Keratinocyte (primary cell): ENCODE measurements around the gene NMS. TPM values are rescaled to one million over a fixed set of nuclear protein-coding genes. Genes with fewer than 3 reads are reported as not detected.
"Not testable (repeated sequence)": the region's sequence is repeated elsewhere in the genome, so short reads cannot be mapped to it uniquely, and the experiment has no call there.

Source experiments
- DNase-seq: peaks from one replicate; pipeline ENCODE4 v3.0.0-alpha.2; 2011; ENCODE audit warnings: low read depth, missing footprints, low spot score
- FAIRE-seq: peaks from 2 replicates; lab custom pipeline; 2011; peaks lifted over from hg19 to GRCh38; lab: Jason Lieb, UNC
- H2AFZ ChIP-seq: 2 replicates; pipeline ENCODE4 v1.6.0; 2012; ENCODE audit warnings: low read length, control low read depth, inconsistent platforms; ENCODE audit not compliant: control insufficient read depth
- H3K27ac ChIP-seq: 2 replicates; pipeline ENCODE4 v1.5.1; 2011; ENCODE audit warnings: low read length; ENCODE audit not compliant: control insufficient read depth, insufficient read depth
- H3K27me3 ChIP-seq: 3 replicates; pipeline ENCODE4 v1.6.0; 2011; ENCODE audit warnings: low read length; ENCODE audit not compliant: control insufficient read depth, insufficient read depth; ENCODE audit errors: extremely low read depth
- H3K36me3 ChIP-seq, 2 experiments: 2 replicates in 1 of 2; 3 replicates in 1 of 2; pipeline ENCODE4 v1.5.1; 2011; ENCODE audit warnings: low read length in 2 of 2, mild to moderate bottlenecking in 1 of 2; ENCODE audit not compliant: control insufficient read depth in 2 of 2, insufficient read depth in 2 of 2; ENCODE audit errors: extremely low read depth in 1 of 2
- H3K4me1 ChIP-seq: 3 replicates; pipeline ENCODE4 v1.5.1; 2011; ENCODE audit warnings: low read length; ENCODE audit not compliant: control insufficient read depth, insufficient read depth; ENCODE audit errors: extremely low read depth
- H3K4me2 ChIP-seq: 3 replicates; pipeline ENCODE4 v1.6.0; 2011; ENCODE audit warnings: low read depth, low read length; ENCODE audit not compliant: control insufficient read depth, insufficient read depth; ENCODE audit errors: extremely low read depth
- H3K4me3 ChIP-seq, 3 experiments: fragments of 200-600 bp in 1 of 3; sonication (generic) in 1 of 3; 2 replicates in 2 of 3; 3 replicates in 1 of 3; pipeline ENCODE4 v1.5.1; 2011 to 2016; ENCODE audit warnings: low read length in 3 of 3, mild to moderate bottlenecking in 3 of 3, control low read depth in 2 of 3, inconsistent platforms in 1 of 3, low read depth in 1 of 3, mixed read lengths in 1 of 3, mixed run types in 1 of 3, moderate library complexity in 1 of 3; ENCODE audit not compliant: control insufficient read depth in 2 of 3, insufficient read depth in 2 of 3; ENCODE audit errors: extremely low read depth in 1 of 3
- H3K79me2 ChIP-seq: 2 replicates; pipeline ENCODE4 v1.6.0; 2012; ENCODE audit warnings: low read length; ENCODE audit not compliant: control insufficient read depth, insufficient read depth
- H3K9ac ChIP-seq: 3 replicates; pipeline ENCODE4 v1.6.0; 2011; ENCODE audit warnings: low read length; ENCODE audit not compliant: control insufficient read depth, insufficient read depth; ENCODE audit errors: extremely low read depth
- H3K9me1 ChIP-seq: 3 replicates; pipeline ENCODE4 v1.6.0; 2011; ENCODE audit warnings: low read length; ENCODE audit not compliant: control insufficient read depth, insufficient read depth; ENCODE audit errors: extremely low read depth
- H3K9me3 ChIP-seq: 2 replicates; pipeline ENCODE4 v1.5.1; 2012; ENCODE audit warnings: low read depth, low read length; ENCODE audit not compliant: control insufficient read depth
- H4K20me1 ChIP-seq: 3 replicates; pipeline ENCODE4 v1.6.0; 2011; ENCODE audit warnings: low read length; ENCODE audit not compliant: control insufficient read depth, insufficient read depth; ENCODE audit errors: extremely low read depth
- EZH2 ChIP-seq: IDR thresholded peaks from one replicate; pipeline ENCODE4 v1.6.1; 2012; ENCODE audit warnings: inconsistent platforms, mild to moderate bottlenecking, low read length, moderate library complexity
- dilution Hi-C: fragments of 300-500 bp; cut with MboI; formaldehyde crosslinking; loops from one replicate; pipeline ENCODE4 v1.7.0; 2020; ENCODE audit warnings: low sequenced_read_pairs; ENCODE audit not compliant: extremely low pct_ligation_motif_present
- polyA plus RNA-seq, 5 experiments: library from polyadenylated mRNA; depleted of rRNA in 3 of 5; stranded (reverse) in 3 of 5; stranded (forward) in 1 of 5; unstranded in 1 of 5; fragments of >200 nt; gene quantifications; 1 replicate in 1 of 5; 2 replicates in 3 of 5; 3 replicates in 1 of 5; pipeline versions ENCODE4 v1.2.1 to v1.2.3, GENCODE V29; 2011 to 2012; ENCODE audit warnings: missing spikeins in 2 of 5, low read depth in 1 of 5, low replicate concordance in 1 of 5
- TF ChIP-seq, protein P1 (sequence below), 3 experiments: IDR thresholded peaks in 1 of 3; conservative IDR thresholded peaks in 1 of 3; optimal IDR thresholded peaks in 1 of 3; 2 replicates in 2 of 3; 3 replicates in 1 of 3; pipeline versions ENCODE3 to v1.5.1; 2011; ENCODE audit warnings: low read length in 3 of 3, mild to moderate bottlenecking in 3 of 3, moderate library complexity in 2 of 3, control low read depth in 1 of 3, inconsistent platforms in 1 of 3; ENCODE audit not compliant: insufficient read depth in 2 of 3; ENCODE audit errors: extremely low read depth in 1 of 3

The NMS gene
- polyA plus RNA-seq, 1 donor (not counting 4 experiments of a cell fraction or from before 2014, with no cell fraction given): not detected

DNA sequence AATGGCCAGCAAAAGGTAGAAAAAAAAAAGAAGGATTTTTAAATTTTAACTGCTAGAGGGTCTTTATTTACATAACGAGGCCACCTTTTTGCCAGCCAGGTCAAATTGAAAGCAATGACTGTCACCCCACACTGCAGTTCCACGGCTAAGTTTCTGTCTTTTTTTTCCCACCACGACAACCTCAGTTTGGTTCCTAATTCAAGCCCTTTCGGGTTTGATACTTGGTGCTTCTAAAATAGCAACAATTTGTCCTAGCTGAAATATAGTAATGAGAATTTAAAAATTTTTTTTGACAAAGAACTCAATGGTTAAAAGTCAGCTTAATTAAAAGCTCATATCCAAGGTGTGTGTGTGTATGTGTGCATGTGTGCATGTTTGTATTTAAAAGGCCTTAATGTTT lies 16.4 kb upstream of the NMS start:
- Histone ChIP-seq H3K27me3 (no peaks in the 10 kb centered on the region), H3K79me2 (no peaks in the 10 kb centered on the region), H3K4me3 (no peak overlapping the region), H3K36me3 (no peaks in the 10 kb centered on the region), H3K4me2 (no peak overlapping the region), H2AFZ (no peak overlapping the region), H3K27ac (no peak overlapping the region), H3K9ac (no peak overlapping the region), H3K4me1 (no peaks in the 10 kb centered on the region), H4K20me1 (no peaks in the 10 kb centered on the region), H3K9me1 (no peaks in the 10 kb centered on the region), H3K9me3 (no peaks in the 10 kb centered on the region)
- FAIRE-seq (no peak), DNase-seq (no peak)
- TF ChIP-seq, protein P1, sequence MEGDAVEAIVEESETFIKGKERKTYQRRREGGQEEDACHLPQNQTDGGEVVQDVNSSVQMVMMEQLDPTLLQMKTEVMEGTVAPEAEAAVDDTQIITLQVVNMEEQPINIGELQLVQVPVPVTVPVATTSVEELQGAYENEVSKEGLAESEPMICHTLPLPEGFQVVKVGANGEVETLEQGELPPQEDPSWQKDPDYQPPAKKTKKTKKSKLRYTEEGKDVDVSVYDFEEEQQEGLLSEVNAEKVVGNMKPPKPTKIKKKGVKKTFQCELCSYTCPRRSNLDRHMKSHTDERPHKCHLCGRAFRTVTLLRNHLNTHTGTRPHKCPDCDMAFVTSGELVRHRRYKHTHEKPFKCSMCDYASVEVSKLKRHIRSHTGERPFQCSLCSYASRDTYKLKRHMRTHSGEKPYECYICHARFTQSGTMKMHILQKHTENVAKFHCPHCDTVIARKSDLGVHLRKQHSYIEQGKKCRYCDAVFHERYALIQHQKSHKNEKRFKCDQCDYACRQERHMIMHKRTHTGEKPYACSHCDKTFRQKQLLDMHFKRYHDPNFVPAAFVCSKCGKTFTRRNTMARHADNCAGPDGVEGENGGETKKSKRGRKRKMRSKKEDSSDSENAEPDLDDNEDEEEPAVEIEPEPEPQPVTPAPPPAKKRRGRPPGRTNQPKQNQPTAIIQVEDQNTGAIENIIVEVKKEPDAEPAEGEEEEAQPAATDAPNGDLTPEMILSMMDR (optimal IDR thresholded peaks at IDR 0.05 in 1 of 3, IDR thresholded peaks at IDR 0.05 in 1 of 3, conservative IDR thresholded peaks at IDR 0.05 in 1 of 3; ENCODE audit: extremely low read depth in 1 of 3, insufficient read depth in 2 of 3, low read length in 3 of 3): no peak
- no peak for TF ChIP-seq EZH2
- dilution Hi-C loops: no loop called here

DNA sequence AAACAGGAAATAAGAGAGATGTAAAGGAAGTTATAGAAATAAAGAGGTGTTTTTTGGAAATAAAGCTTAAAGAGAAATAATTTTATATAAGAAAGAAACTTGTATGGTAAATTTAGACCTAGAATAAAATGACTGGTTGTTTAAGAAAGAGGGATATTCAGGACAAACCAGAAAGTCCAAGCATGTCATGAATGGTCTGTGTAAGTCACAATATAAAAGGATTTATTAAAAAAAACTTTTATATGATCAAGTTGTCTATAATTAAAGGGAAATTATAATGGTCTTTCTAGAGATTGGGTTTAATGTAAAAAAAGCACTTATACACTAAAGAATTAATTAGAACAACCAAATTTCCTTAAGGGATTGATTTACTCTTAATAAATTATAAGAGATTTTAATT lies 13.9 kb upstream of the NMS start:
- H3K27ac ChIP-seq, H3K4me3 ChIP-seq, H3K36me3 ChIP-seq, H4K20me1 ChIP-seq, H3K4me2 ChIP-seq, FAIRE-seq, dilution Hi-C loops, H3K9me3 ChIP-seq, DNase-seq, H3K27me3 ChIP-seq, H3K9ac ChIP-seq, H3K79me2 ChIP-seq, H2AFZ ChIP-seq, H3K9me1 ChIP-seq, H3K4me1 ChIP-seq: not testable (repeated sequence)

DNA sequence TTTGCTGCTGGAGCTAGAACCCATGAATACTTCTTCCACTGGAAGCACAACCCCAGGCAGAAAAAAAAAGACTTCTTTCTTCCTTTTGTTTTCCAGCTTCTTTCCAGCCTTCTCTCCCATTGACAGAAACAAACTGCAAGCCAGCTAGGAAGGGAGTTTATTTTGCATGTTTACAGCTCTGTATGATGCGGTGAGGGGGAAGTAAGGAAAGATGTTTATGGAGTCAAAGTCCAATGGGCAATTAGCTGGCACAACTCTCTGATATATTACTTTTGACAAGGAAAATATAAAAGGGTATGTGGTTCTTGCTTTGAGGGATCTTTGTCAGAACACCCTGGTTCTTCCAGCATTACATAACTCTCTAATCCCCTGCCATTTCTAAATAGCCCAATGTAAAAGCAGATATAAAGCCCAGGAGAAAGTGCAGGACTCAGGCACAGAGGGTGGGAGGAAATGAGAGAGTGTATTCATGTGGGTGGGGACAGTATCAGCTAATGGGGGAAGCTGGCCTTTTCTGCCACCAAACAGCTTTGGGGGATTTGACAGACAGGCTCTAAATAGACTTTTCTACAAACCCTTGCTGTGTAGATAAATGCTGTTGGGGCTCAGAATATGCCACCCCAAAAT lies 9.3 kb upstream of the NMS start:
- Histone ChIP-seq H3K4me2 (no peak overlapping the region), H3K4me1 (no peaks in the 10 kb centered on the region), H3K9ac (no peak overlapping the region), H3K9me1 (no peaks in the 10 kb centered on the region), H3K79me2 (no peaks in the 10 kb centered on the region), H3K9me3 (no peaks in the 10 kb centered on the region), H2AFZ (no peak overlapping the region), H3K27me3 (no peaks in the 10 kb centered on the region), H3K27ac (no peak overlapping the region), H4K20me1 (no peaks in the 10 kb centered on the region), H3K36me3 (no peaks in the 10 kb centered on the region), H3K4me3 (no peak overlapping the region)
- no peak for DNase-seq
- no peak for FAIRE-seq
- TF ChIP-seq, protein P1 (optimal IDR thresholded peaks at IDR 0.05 in 1 of 3, IDR thresholded peaks at IDR 0.05 in 1 of 3, conservative IDR thresholded peaks at IDR 0.05 in 1 of 3; ENCODE audit: extremely low read depth in 1 of 3, insufficient read depth in 2 of 3, low read length in 3 of 3): no peak
- TF ChIP-seq EZH2: no peak
- dilution Hi-C loops: no loop called here
